ENCODE data around the gene KRT83. TPM values are rescaled to one million over a fixed set of nuclear protein-coding genes. Genes with fewer than 3 reads are reported as not detected.
A peak's percentile ranks its signal among the peaks of the same experiment; 100 is the strongest.
"Not testable (repeated sequence)": the region's sequence is repeated elsewhere in the genome, so short reads cannot be mapped to it uniquely, and the experiment has no call there.

Gene KRT83
- total RNA-seq, 1 donor from 2014 or later: not detected

DNA sequence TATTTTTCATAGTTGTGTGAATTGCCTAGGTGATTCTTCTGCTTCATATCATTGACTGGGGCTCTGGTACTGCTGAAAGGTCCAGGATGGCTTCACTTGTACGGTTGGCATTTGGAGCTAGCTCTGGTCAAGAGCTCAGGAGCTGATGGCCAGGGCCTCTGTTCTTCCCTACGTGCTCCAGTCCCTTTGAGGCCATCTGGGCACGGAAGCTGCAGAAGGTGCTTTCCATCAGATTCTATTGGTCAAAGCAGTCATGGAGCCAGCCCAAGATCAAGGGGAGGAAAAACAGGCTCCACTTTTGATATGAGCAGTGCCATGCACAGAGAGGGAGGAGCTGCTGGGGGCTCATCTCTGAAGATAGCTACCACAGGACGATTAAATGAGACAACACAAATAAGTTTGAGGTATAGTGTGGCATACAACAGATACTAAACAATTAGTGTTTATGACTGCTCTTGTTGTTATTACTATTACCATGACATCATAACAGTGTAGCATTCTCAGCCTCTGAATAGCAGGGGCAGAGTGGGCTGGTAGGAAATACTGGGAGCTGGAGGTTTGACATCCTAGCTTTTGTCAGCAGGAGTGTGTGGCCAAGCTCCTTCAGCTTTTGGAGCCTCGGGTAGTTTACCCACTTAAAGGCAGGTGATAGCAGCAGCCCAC, 10.4 kb downstream of the KRT83 start:
- DNase-seq (ENCODE audit: low spot score): no peak

- no peak for DNase-seq (ENCODE audit: low spot score)
Observed at GRCh38 chr12:52308806-52309425, 12.3 kb downstream of the KRT83 start.

DNA sequence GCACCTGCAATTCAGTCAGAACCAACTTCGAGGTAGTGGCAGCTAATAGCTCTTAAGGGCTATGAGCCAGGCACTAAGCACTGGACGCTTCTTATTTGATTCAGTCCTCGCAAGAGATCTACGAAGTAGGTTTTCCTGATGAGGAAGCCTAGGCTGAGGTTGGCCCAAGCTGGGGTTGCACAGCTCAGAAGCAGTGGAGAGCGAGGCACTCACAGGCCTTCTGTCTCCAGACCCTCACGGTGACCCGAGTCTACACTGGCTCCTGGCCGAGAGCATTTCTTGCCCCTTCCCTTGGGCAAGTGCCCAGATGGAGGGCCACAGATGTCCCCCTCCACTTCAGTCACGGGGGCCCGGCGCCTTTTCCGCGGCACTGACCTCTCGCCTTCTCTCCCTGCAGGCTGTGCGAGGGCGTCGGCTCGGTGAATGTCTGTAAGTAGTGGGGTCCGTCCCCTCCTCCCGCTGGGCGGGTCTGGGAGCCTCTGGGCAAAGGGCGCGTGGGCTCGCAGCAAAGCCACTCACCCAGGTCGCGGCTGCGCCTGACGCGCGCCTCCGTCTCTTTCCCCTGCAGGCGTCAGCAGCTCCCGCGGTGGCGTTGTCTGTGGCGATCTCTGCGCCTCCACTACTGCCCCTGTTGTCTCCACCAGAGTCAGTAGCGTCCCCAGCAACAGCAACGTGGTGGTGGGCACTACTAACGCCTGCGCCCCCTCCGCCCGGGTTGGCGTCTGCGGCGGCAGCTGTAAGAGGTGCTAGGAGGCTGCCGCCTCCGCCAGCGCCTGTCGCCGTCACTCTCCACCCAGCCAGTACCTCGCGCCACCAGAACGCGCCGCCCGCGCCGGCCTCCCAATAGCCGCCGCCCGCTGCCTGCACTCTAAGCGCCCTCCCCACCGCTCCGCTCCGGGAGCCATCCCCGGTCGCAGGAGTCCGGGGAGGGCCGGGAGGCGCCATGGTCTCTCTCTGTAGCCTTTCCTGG, 13.1 kb downstream of the KRT83 start:
- peak; percentile 46 for DNase-seq (ENCODE audit: low spot score)

- no peak for DNase-seq (ENCODE audit: low spot score)
Observed at GRCh38 chr12:52306731-52307130, 14.5 kb downstream of the KRT83 start.

- no peak for DNase-seq (ENCODE audit: low spot score)
Observed at GRCh38 chr12:52305921-52306705, 15.1 kb downstream of the KRT83 start.

DNA sequence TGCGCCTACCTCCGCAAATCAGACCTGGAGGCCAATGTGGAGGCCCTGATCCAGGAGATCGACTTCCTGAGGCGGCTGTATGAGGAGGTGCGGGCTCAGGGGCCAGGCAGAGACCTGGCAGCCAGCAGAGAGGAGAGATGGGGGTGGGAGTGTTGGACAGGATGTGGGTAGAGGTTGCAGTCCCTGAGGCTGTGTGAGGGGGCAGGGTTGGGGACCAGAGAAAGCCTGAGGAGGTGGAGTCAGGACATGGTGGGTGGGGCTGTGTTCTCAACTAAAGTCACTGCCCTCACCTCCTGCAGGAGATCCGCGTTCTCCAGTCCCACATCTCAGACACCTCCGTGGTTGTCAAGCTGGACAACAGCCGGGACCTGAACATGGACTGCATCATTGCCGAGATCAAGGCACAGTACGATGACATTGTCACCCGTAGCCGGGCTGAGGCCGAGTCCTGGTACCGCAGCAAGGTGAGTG, 16.2 kb downstream of the KRT83 start:
- not testable (repeated sequence) for DNase-seq (ENCODE audit: low spot score)

DNA sequence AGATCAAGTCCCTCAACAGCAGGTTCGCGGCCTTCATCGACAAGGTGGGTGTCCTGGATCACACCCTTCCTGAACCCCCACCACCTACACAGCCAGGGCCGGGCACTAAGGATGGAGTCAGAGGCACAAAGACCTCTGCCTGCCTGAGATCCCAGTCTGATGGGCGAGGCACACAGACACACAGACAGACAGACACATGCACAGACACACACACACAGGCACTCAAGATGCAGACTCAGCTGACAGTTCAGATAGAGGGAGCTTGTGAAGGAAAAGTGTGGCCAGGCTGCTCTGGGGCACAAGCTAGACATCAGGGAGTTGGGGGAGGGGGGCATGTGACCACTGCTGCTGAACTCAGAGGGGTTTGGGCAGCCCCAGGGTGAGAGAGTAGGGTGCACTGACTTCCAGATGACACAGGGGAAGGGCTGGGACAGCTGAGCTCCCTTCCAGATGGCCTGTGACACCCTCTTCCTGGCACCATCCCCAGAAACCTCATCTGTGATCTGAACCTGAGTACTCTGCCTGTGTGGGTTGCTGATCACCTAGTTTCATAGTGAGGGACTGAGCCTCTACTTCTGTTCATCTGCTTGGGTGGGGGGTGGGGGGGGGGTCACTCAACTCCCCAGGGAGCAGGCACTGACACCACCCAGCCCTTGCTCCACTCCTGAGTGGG, 18.8 kb downstream of the KRT83 start:
- not testable (repeated sequence) for DNase-seq (ENCODE audit: low spot score)

DNA sequence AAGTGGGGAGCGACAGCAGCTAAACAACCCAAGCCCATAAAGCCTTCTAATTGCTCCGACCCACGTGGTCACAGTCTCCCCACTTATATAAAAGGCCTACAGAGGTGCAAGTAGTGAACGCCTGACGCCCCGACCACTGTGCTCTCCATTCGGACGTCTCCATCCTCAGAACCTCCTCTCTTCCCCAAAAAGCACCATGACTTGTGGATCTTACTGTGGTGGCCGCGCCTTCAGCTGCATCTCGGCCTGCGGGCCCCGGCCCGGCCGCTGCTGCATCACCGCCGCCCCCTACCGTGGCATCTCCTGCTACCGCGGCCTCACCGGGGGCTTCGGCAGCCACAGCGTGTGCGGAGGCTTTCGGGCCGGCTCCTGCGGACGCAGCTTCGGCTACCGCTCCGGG, 19.5 kb downstream of the KRT83 start:
- not testable (repeated sequence) for DNase-seq (ENCODE audit: low spot score)

DNA sequence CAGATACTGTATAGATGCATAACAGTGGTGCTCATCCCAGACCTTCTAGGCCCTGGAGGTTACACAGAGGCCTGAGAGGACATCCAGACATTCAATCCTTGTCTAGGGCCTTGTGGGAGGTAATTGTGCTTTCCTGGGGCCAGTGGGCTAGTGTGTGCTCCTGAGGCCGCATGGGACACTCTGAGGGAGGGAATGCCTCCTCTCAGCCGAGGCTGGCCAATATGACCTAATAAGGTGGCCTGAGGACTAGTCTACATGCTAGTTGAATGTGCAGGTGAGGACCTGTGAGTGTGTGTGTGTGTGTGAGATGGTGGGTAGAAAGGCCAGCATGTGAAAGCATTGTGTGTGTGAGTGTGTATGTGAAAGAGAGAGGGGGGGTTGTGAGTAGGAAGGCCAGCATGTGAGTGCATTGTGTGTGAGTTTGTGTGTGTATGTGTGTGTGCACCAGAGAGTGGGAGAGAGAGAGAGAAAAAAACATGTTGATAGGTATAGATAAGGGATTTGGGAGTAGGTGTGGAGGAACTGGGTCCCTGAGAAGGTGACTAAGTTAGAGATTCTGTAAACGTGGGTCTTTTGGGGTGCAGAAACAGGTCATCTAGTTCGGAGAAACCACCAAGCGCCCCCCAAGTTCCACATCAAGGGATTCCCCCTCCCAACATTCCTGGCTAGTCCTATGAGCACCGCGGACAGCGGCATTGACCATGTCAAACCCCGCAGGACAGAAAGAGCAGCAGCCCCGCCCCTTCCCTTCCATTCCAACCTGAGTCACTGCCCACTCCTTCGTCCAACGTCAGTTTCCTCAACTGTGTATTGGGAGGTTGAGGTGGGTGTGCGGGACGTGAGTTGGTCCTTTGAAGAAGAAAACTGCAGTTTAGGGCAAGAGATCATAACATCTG, 20.2 kb downstream of the KRT83 start:
- DNase-seq (ENCODE audit: low spot score): no peak

DNA sequence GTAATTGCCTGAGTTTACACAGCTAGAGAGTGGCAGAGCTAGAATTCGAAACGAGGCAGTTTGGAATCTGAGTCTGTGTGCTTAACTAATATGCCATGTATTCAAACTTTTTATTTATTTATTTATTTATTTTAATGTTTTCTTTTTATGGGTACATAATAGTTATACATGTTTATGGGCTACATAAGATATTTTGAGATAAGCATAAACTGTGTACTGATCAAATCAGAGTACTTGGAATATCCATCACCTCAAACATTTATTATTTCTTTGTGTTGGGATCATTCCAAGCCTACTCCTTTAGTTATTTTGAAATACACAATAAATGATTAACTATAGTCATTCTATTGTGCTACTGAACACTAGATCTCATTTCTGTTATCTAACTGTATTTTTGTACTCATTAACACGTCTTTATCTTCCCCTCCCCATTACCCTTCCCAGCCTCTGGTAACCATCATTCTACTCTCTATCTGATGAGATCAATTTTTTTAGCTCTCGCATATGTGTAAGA, 22.5 kb downstream of the KRT83 start:
- DNase-seq (ENCODE audit: low spot score): no peak

- no peak for DNase-seq (ENCODE audit: low spot score)
Observed at GRCh38 chr12:52296572-52297215, 24.5 kb downstream of the KRT83 start.

DNA sequence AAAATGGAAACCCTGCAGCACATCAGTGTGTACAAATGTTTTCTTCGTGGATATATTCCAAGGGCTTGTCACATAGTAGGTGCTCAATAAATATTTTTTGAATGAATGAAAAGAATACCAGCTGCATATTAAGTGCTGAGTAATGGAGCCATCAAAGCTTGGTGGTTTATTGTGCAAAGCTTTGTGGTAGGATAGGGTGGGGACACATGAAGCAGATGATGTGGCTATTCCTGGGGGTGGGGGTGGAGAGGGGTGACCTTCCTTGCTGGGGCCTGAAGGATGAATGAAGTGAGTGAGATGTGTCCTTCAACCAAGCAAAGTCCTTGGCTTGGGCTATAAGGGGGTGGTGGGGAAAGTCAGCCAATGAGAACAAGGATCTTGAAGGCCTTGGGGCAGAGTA, 25.5 kb downstream of the KRT83 start:
- DNase-seq (ENCODE audit: low spot score): no peak

GRCh38 chr12:52294803-52295202, 26.4 kb downstream of the KRT83 start:
- DNase-seq (ENCODE audit: low spot score): no peak

DNA sequence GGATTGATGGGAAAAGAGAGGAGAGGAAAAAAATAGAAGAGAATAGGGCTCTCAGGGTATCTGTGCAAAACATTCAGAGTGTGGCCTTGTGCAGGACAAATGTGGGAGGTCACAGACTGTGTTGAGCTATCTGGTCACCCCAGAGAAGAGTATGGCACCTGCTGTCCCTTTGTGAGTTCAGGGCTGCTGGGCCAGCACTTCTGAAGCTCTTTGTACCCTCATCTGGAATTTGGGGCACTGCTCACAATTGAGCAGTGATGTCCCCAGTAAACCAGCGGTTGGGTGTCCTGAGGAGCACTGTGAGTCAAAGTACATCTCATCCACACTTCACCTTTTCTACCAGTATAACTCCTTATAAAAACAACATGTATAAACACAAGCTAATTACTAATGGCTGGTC, 27.3 kb downstream of the KRT83 start:
- DNase-seq (ENCODE audit: low spot score): no peak

GRCh38 chr12:52291267-52291935, 29.8 kb downstream of the KRT83 start, which contains the start of gene KRT81:
TSS of gene KRT81 (minus strand) at chr12:52291534. CDS start at chr12:52291465, 69 bp downstream.
- no peak for DNase-seq (ENCODE audit: low spot score)

- DNase-seq (ENCODE audit: low spot score): not testable (repeated sequence)
Observed at GRCh38 chr12:52290483-52291134, 30.6 kb downstream of the KRT83 start.

DNA sequence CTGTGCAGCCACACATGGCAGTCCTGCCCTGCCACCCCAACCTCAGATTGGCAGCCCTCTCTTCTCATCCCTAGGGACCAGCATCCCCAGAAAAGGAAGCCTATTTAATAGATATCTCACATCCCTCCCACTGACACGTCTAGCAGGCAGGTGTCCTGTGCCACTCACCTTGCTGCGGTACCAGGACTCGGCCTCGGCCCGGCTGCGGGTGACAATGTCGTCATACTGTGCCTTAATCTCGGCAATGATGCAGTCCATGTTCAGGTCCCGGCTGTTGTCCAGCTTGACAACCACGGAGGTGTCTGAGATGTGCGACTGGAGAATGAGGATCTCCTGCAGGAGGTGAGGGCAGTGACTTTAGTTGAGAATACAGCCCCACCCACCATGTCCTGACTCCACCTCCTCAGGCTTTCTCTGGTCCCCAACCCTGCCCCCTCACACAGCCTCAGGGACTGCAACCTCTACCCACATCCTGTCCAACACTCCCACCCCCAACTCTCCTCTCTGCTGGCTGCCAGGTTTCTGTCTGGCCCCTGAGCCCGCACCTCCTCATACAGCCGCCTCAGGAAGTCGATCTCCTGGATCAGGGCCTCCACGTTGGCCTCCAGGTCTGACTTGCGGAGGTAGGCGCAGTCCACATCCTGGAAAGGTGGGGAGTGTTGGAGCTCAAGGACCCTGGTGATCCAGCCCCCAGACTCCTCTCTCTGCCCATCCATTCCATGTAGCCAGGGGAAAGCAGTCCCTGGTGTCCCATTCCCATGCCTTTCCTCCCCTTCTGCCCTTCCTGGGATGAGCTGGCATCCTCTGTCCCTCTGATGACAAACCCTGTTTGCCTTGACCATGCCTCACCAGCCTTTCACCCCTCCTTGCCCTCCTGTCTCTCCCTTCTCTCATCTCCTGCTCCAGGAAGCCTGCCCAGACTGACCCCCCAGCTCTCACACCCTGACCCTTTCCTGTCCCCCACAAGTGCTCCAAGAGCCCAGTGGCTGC, 33.1 kb downstream of the KRT83 start:
- DNase-seq (ENCODE audit: low spot score): not testable (repeated sequence)

Measured in mucosa of gallbladder (tissue), 1 donor.